GM12878 (cell line): Measurements from ENCODE around the gene ANGEL2. TPM values are rescaled to one million over a fixed set of nuclear protein-coding genes. Genes with fewer than 3 reads are reported as not detected.

Experiments
- BCL3 ChIP-seq: IDR thresholded peaks from 2 replicates; pipeline ENCODE4 v1.6.1; 2011; ENCODE audit warnings: borderline replicate concordance, low read depth, mild to moderate bottlenecking, moderate library complexity, low read length; ENCODE audit not compliant: insufficient read depth, poor library complexity, severe bottlenecking
- CEBPZ ChIP-seq: fragments of 150-350 bp; IDR thresholded peaks from 2 replicates; pipeline ENCODE4 v1.6.1; 2016; ENCODE audit warnings: low read depth, low read length
- NR2C1 ChIP-seq: fragments of 450-650 bp; IDR thresholded peaks from 2 replicates; pipeline ENCODE4 v1.6.1; 2017; ENCODE audit warnings: antibody characterized with exemption, mild to moderate bottlenecking, moderate library complexity
- ZBTB11 ChIP-seq: fragments of 450-650 bp; formaldehyde crosslinking; IDR thresholded peaks from 2 replicates; pipeline ENCODE4 v1.5.0; 2022; ENCODE audit warnings: mild to moderate bottlenecking, missing genetic modification characterization
- polyA plus RNA-seq, 11 experiments: library from polyadenylated mRNA; depleted of rRNA in 4 of 11; unstranded in 6 of 11; stranded (reverse) in 5 of 11; fragments of >200 nt; fragmentation: Nextera tagmentation in 4 of 11; fragmentation: Illumina TruSeq in 1 of 11; extraction: Ambion mirVana in 4 of 11; extraction: Trizol in 1 of 11; gene quantifications; 1 replicate in 1 of 11; 2 replicates in 10 of 11; pipeline versions ENCODE4 v1.2.1 to v1.2.3, GENCODE V29; 2011 to 2016; ENCODE audit warnings: inconsistent platforms in 2 of 11, missing spikeins in 2 of 11, low read depth in 1 of 11
- total RNA-seq, 4 experiments: library from RNA; depleted of rRNA in 3 of 4; stranded (reverse); fragments of >200 nt in 3 of 4; fragmentation: Illumina TruSeq in 1 of 4; extraction: Trizol in 1 of 4; gene quantifications; 2 replicates each; pipeline versions ENCODE4 v1.2.1 to v1.2.3, GENCODE V29; 2013 to 2021

Gene ANGEL2
- total and polyA plus RNA-seq, 10 of the 15 experiments (the other 5 are each of a cell fraction or from before 2014, with no cell fraction given), result 6.3 to 53.9 (median 30.7) TPM

GRCh38 chr1:212981571-212982328 is 33.9 kb downstream of the ANGEL2 start (continued):
- peak; percentile 10 for TF ChIP-seq BCL3
- TF ChIP-seq NR2C1, result no peak
- no peak for TF ChIP-seq CEBPZ
- TF ChIP-seq ZBTB11 (CRISPR knock-in tag), result no peak
